Stimulated activated memory B cell treated with anti-CD40 and anti-IgM and Interleukin-4, amounts not matched to agents 10 μg/mL and 1 μg/mL and 100 μg/mL, for 72 hours (primary cell): Measurements from ENCODE around the gene ARRDC2.
"Not testable (repeated sequence)": the region's sequence is repeated elsewhere in the genome, so short reads cannot be mapped to it uniquely, and the experiment has no call there.

Experiments
- ATAC-seq: fragments of 150-1000 bp; cut with Tn5 transposase; 2 replicates; pipeline ENCODE4 v1.10.0; 2021
- H3K27ac Mint-ChIP-seq: one replicate; pipeline ENCODE4 v1.8.0; 2022; ENCODE audit warnings: mild to moderate bottlenecking, mixed read lengths
- H3K27me3 Mint-ChIP-seq: one replicate; pipeline ENCODE4 v1.8.0; 2022; ENCODE audit warnings: mixed read lengths
- H3K36me3 Mint-ChIP-seq: one replicate; pipeline ENCODE4 v1.8.0; 2022; ENCODE audit warnings: mixed read lengths
- H3K4me1 Mint-ChIP-seq: one replicate; pipeline ENCODE4 v1.8.0; 2022; ENCODE audit warnings: mixed read lengths
- H3K4me3 Mint-ChIP-seq: one replicate; pipeline ENCODE4 v1.8.0; 2022; ENCODE audit warnings: mild to moderate bottlenecking, moderate library complexity, mixed read lengths
- H3K9me3 Mint-ChIP-seq: one replicate; pipeline ENCODE4 v1.8.0; 2022; ENCODE audit warnings: mixed read lengths

Gene ARRDC2

GRCh38 chr19:17981611-17982010 lies 26.4 kb upstream of the ARRDC2 start:
- Mint-ChIP-seq H3K27ac (no peak overlapping the region), H3K4me3 (no peak overlapping the region), H3K36me3 (no peaks in the 10 kb centered on the region), H3K27me3 (peaks cover 25% of the 10 kb centered on the region), H3K4me1 (peaks cover 17% of the 10 kb centered on the region), H3K9me3 (no peaks in the 10 kb centered on the region)
- no peak for ATAC-seq

GRCh38 chr19:17982430-17982829 lies 25.5 kb upstream of the ARRDC2 start:
- Mint-ChIP-seq H3K36me3 (no peaks in the 10 kb centered on the region), H3K27ac (peak overlapping the region; percentile 33), H3K27me3 (peaks cover 25% of the 10 kb centered on the region), H3K9me3 (no peaks in the 10 kb centered on the region), H3K4me3 (no peak overlapping the region), H3K4me1 (peaks cover 17% of the 10 kb centered on the region)
- ATAC-seq = no peak

GRCh38 chr19:17985037-17985818 lies 22.7 kb upstream of the ARRDC2 start:
- H3K27ac Mint-ChIP-seq = no peak overlapping the region
- H3K4me1 Mint-ChIP-seq = peaks cover 7% of the 10 kb centered on the region
- H3K27me3 Mint-ChIP-seq = peaks cover 25% of the 10 kb centered on the region
- ATAC-seq = no peak
- H3K9me3 Mint-ChIP-seq = no peaks in the 10 kb centered on the region
- no peaks in the 10 kb centered on the region for H3K36me3 Mint-ChIP-seq
- no peak overlapping the region for H3K4me3 Mint-ChIP-seq

- not testable (repeated sequence) for H3K4me3 Mint-ChIP-seq, H3K9me3 Mint-ChIP-seq, H3K36me3 Mint-ChIP-seq, ATAC-seq, H3K27ac Mint-ChIP-seq, H3K4me1 Mint-ChIP-seq
- peaks cover 25% of the 10 kb centered on the region for H3K27me3 Mint-ChIP-seq
These were observed 21.4 kb upstream of the ARRDC2 start for GRCh38 chr19:17986569-17986968.

- no peak for ATAC-seq
- no peaks in the 10 kb centered on the region for H3K36me3 Mint-ChIP-seq
- H3K9me3 Mint-ChIP-seq = no peaks in the 10 kb centered on the region
These were observed 19.8 kb upstream of the ARRDC2 start for GRCh38 chr19:17988161-17988560.

GRCh38 chr19:17989425-17990094 lies 18.4 kb upstream of the ARRDC2 start:
- Mint-ChIP-seq H3K4me1 (no peaks in the 10 kb centered on the region), H3K36me3 (no peaks in the 10 kb centered on the region), H3K27ac (no peak overlapping the region), H3K4me3 (no peak overlapping the region), H3K9me3 (no peaks in the 10 kb centered on the region), H3K27me3 (peaks cover 14% of the 10 kb centered on the region)
- no peak for ATAC-seq

More at GRCh38 chr19:17988161-17988560, 19.8 kb upstream of the ARRDC2 start:
- Mint-ChIP-seq H3K27me3 (peaks cover 16% of the 10 kb centered on the region), H3K4me3 (no peak overlapping the region), H3K4me1 (no peaks in the 10 kb centered on the region), H3K27ac (no peak overlapping the region)

GRCh38 chr19:17993076-17993813 lies 14.7 kb upstream of the ARRDC2 start:
- H3K27ac Mint-ChIP-seq = no peak overlapping the region
- H3K4me3 Mint-ChIP-seq = no peak overlapping the region
- no peak for ATAC-seq
- no peaks in the 10 kb centered on the region for H3K9me3 Mint-ChIP-seq
- peaks cover 15% of the 10 kb centered on the region for H3K4me1 Mint-ChIP-seq
- no peaks in the 10 kb centered on the region for H3K36me3 Mint-ChIP-seq
- no peaks in the 10 kb centered on the region for H3K27me3 Mint-ChIP-seq

GRCh38 chr19:17996826-17997316 lies 11.1 kb upstream of the ARRDC2 start:
- H3K27ac Mint-ChIP-seq = no peak overlapping the region

GRCh38 chr19:17997969-17998826 lies 9.8 kb upstream of the ARRDC2 start:
- Mint-ChIP-seq H3K36me3 (peaks cover 6% of the 10 kb centered on the region), H3K9me3 (no peaks in the 10 kb centered on the region), H3K27me3 (no peaks in the 10 kb centered on the region), H3K4me3 (no peak overlapping the region), H3K27ac (peak overlapping the region; percentile 16), H3K4me1 (peaks cover 33% of the 10 kb centered on the region)
- no peak for ATAC-seq

More at GRCh38 chr19:17996826-17997316, 11.1 kb upstream of the ARRDC2 start:
- peak; percentile 67 for ATAC-seq
- Mint-ChIP-seq H3K4me1 (peaks cover 25% of the 10 kb centered on the region), H3K36me3 (no peaks in the 10 kb centered on the region), H3K27me3 (no peaks in the 10 kb centered on the region), H3K9me3 (no peaks in the 10 kb centered on the region), H3K4me3 (no peak overlapping the region)

GRCh38 chr19:17998827-17999150 lies 9.2 kb upstream of the ARRDC2 start:
- Mint-ChIP-seq H3K4me1 (peaks cover 33% of the 10 kb centered on the region), H3K36me3 (peaks cover 6% of the 10 kb centered on the region), H3K27ac (peak overlapping the region; percentile 16), H3K27me3 (no peaks in the 10 kb centered on the region), H3K4me3 (no peak overlapping the region), H3K9me3 (no peaks in the 10 kb centered on the region)
- no peak for ATAC-seq

GRCh38 chr19:17999684-18000479 lies 8.1 kb upstream of the ARRDC2 start:
- H3K36me3 Mint-ChIP-seq = peaks cover 6% of the 10 kb centered on the region
- ATAC-seq = no peak
- no peaks in the 10 kb centered on the region for H3K9me3 Mint-ChIP-seq
- peak overlapping the region; percentile 84 for H3K4me3 Mint-ChIP-seq
- no peaks in the 10 kb centered on the region for H3K27me3 Mint-ChIP-seq
- peaks cover 33% of the 10 kb centered on the region for H3K4me1 Mint-ChIP-seq
- peak overlapping the region; percentile 94 for H3K27ac Mint-ChIP-seq

- ATAC-seq = no peak
- Mint-ChIP-seq H3K4me1 (peaks cover 33% of the 10 kb centered on the region), H3K9me3 (no peaks in the 10 kb centered on the region), H3K27ac (peak overlapping the region; percentile 94), H3K4me3 (peak overlapping the region; percentile 84), H3K36me3 (peaks cover 6% of the 10 kb centered on the region), H3K27me3 (no peaks in the 10 kb centered on the region)
These were observed 7.5 kb upstream of the ARRDC2 start for GRCh38 chr19:18000480-18000914.

- Mint-ChIP-seq H3K27me3 (no peaks in the 10 kb centered on the region), H3K36me3 (peaks cover 7% of the 10 kb centered on the region), H3K27ac (peak overlapping the region; percentile 94), H3K4me1 (peaks cover 33% of the 10 kb centered on the region), H3K9me3 (no peaks in the 10 kb centered on the region), H3K4me3 (peak overlapping the region; percentile 84)
- ATAC-seq = peak; percentile 91
These were observed 6.8 kb upstream of the ARRDC2 start for GRCh38 chr19:18000915-18001776.
